ENCODE data around the gene HLCS. TPM values are rescaled to one million over a fixed set of nuclear protein-coding genes. Genes with fewer than 3 reads are reported as not detected.

Gene HLCS
- polyA plus RNA-seq, 1 of the 3 experiments (the other 2 are of a cell fraction), result 13.0 TPM

- DNase-seq, result no peak
- no peaks in the 10 kb centered on the region for H3K27me3 ChIP-seq (ENCODE audit: insufficient read depth)
- 72% methylated on average over 6 of the region's 6 CpGs for WGBS (ENCODE audit: low lambda C conversion rate)
- no peaks in the 10 kb centered on the region for H3K9me2 ChIP-seq
- H3K36me3 ChIP-seq (replicated peaks in 1 of 2; ENCODE audit: control insufficient read depth in 1 of 2, insufficient read depth in 2 of 2, low read length in 1 of 2), result no peaks in the 10 kb centered on the region
- no peaks in the 10 kb centered on the region for H4K20me1 ChIP-seq (ENCODE audit: insufficient read depth)
- ChIA-PET POLR2A (no interaction called here), CTCF (interaction anchor here (0.8 kb wide), 1 partner anchor 14 kb away, joined by 4 read pairs; no protein-coding TSS in a partner anchor)
- no peaks in the 10 kb centered on the region for H3K79me2 ChIP-seq (ENCODE audit: insufficient read depth)
- no peak overlapping the region for H3K27ac ChIP-seq (ENCODE audit: low read depth in 2 of 2, low read length in 1 of 2)
- no peak overlapping the region for H3K9ac ChIP-seq
- H3K4me3 ChIP-seq (ENCODE audit: low read depth in 2 of 2, low read length in 1 of 2), result no peak overlapping the region
- TF ChIP-seq JUND (IDR thresholded peaks at IDR 0.05) (no peak), REST (IDR thresholded peaks at IDR 0.05; ENCODE audit: low read depth, low read length) (no peak), POLR2AphosphoS5 (IDR thresholded peaks at IDR 0.05; ENCODE audit: low read depth, low read length) (no peak)
- no peaks in the 10 kb centered on the region for H3K9me3 ChIP-seq
- peaks cover 0 to 4% of the 10 kb centered on the region in 2 experiments; a peak in 3 of 4 replicates for H3K4me1 ChIP-seq (ENCODE audit: control insufficient read depth in 1 of 2, insufficient read depth in 2 of 2, low read depth in 1 of 2, low read length in 1 of 2)
- peaks cover 9% of the 10 kb centered on the region for H3F3A ChIP-seq (replicated peaks; ENCODE audit: insufficient read depth)
- H2AFZ ChIP-seq (ENCODE audit: low read depth), result no peak overlapping the region
- H3K4me2 ChIP-seq, result no peak overlapping the region
Observed at GRCh38 chr21:36981977-36982700, 15.7 kb upstream of the HLCS start.

DNA sequence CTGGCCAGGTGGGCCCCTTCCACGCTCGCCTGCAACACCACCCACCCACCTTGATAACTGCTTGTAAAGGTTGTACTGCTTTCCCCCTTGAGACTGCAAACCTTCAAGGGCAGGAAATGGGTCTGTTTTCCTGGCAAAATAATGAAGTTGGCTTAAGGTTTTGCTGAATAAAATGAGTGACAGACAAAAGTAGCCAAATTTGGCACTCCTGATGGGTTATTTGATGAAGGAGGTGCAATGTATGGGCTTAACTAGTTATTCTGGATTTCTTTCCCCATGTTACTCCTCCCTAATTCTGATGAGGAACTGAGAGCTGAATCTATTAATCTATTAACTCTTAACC is 14.6 kb upstream of the HLCS start:
- Histone ChIP-seq H3K27me3 (ENCODE audit: insufficient read depth) (no peaks in the 10 kb centered on the region), H3K4me1 (ENCODE audit: control insufficient read depth in 1 of 2, insufficient read depth in 2 of 2, low read depth in 1 of 2, low read length in 1 of 2) (peaks cover 0 to 5% of the 10 kb centered on the region in 2 experiments; a peak in 3 of 4 replicates), H3K36me3 (replicated peaks in 1 of 2; ENCODE audit: control insufficient read depth in 1 of 2, insufficient read depth in 2 of 2, low read length in 1 of 2) (no peaks in the 10 kb centered on the region), H2AFZ (ENCODE audit: low read depth) (no peak overlapping the region), H3K4me3 (ENCODE audit: low read depth in 2 of 2, low read length in 1 of 2) (no peak overlapping the region), H4K20me1 (ENCODE audit: insufficient read depth) (no peaks in the 10 kb centered on the region), H3K79me2 (ENCODE audit: insufficient read depth) (no peaks in the 10 kb centered on the region), H3K9ac (no peak overlapping the region), H3K9me3 (no peaks in the 10 kb centered on the region), H3K27ac (ENCODE audit: low read depth in 2 of 2, low read length in 1 of 2) (no peak overlapping the region), H3K4me2 (no peak overlapping the region), H3K9me2 (no peaks in the 10 kb centered on the region), H3F3A (replicated peaks; ENCODE audit: insufficient read depth) (peaks cover 9% of the 10 kb centered on the region)
- TF ChIP-seq, protein P1, sequence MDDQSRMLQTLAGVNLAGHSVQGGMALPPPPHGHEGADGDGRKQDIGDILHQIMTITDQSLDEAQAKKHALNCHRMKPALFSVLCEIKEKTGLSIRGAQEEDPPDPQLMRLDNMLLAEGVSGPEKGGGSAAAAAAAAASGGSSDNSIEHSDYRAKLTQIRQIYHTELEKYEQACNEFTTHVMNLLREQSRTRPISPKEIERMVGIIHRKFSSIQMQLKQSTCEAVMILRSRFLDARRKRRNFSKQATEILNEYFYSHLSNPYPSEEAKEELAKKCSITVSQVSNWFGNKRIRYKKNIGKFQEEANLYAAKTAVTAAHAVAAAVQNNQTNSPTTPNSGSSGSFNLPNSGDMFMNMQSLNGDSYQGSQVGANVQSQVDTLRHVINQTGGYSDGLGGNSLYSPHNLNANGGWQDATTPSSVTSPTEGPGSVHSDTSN (IDR thresholded peaks at IDR 0.05), result no peak
- TF ChIP-seq GATA2 (CRISPR knock-in tag; IDR thresholded peaks at IDR 0.05), result no peak
- TF ChIP-seq YY1 (IDR thresholded peaks at IDR 0.05; ENCODE audit: low read depth), result no peak
- TF ChIP-seq FOXJ3 (CRISPR knock-in tag; IDR thresholded peaks at IDR 0.05), result no peak
- no peak for TF ChIP-seq NRF1 (IDR thresholded peaks at IDR 0.05; ENCODE audit: low read depth, low read length)
- no peak for TF ChIP-seq GABPA (IDR thresholded peaks at IDR 0.05; ENCODE audit: low read depth)
- no peak for TF ChIP-seq EP300 (IDR thresholded peaks at IDR 0.05; ENCODE audit: borderline replicate concordance in 1 of 2, low read depth in 1 of 2, low read length in 1 of 2)
- TF ChIP-seq USF2 (IDR thresholded peaks at IDR 0.05; ENCODE audit: borderline replicate concordance, low read depth, low read length), result no peak
- POLR2A ChIA-PET, result no interaction called here
- 95% methylated on average over 2 of the region's 2 CpGs for WGBS (ENCODE audit: low lambda C conversion rate)
- CTCF ChIA-PET, result no interaction called here
- DNase-seq, result no peak
